Esophagus muscularis mucosa (tissue), 4 donors: ENCODE results near the gene PEPD.

ENCODE experiments used
- CTCF ChIP-seq, 3 experiments: fragments of 200-600 bp in 2 of 3; fragments of 450-650 bp in 1 of 3; sonication (generic) in 2 of 3; IDR thresholded peaks; one replicate each; pipeline ENCODE4 v1.5.1; 2017 to 2019; ENCODE audit warnings: antibody characterized with exemption in 3 of 3, mild to moderate bottlenecking in 2 of 3, moderate library complexity in 1 of 3
- EP300 ChIP-seq: sonication (generic); formaldehyde crosslinking; IDR thresholded peaks from one replicate; pipeline ENCODE4 v1.6.1; 2017; ENCODE audit warnings: antibody characterized with exemption
- POLR2A ChIP-seq: fragments of 450-650 bp; IDR thresholded peaks from one replicate; pipeline ENCODE4 v1.6.1; 2017; ENCODE audit warnings: antibody characterized with exemption, moderate library complexity, mild to moderate bottlenecking, low read depth
- POLR2AphosphoS5 ChIP-seq, 2 donors: sonication (generic); formaldehyde crosslinking; IDR thresholded peaks; one replicate each; pipeline ENCODE4 v1.6.1; 2017; ENCODE audit warnings: antibody characterized with exemption in 2 of 2

GRCh38 chr19:33437821-33438671 lies 83.5 kb downstream of the PEPD start:
- no peak for TF ChIP-seq CTCF (IDR thresholded peaks at IDR 0.05)
- TF ChIP-seq POLR2A = no peak
- TF ChIP-seq EP300 = no peak
- no peak for TF ChIP-seq POLR2AphosphoS5 (IDR thresholded peaks at IDR 0.05)
